ENCODE data around the gene HOXA2.

The HOXA2 gene

GRCh38 chr7:27141137-27141922 is 38.8 kb upstream of the HOXA2 start:
- WGBS: 61% methylated on average over 14 of the region's 18 CpGs

GRCh38 chr7:27140126-27140857 is 37.8 kb upstream of the HOXA2 start:
- no peak for DNase-seq
- Histone ChIP-seq H2BK5ac (ENCODE audit: low read depth, low read length, poor library complexity, severe bottlenecking) (peak overlapping the region; percentile 88), H2BK120ac (ENCODE audit: low read depth, low read length) (no peak overlapping the region), H3K27ac (ENCODE audit: low read length, poor library complexity, severe bottlenecking) (peak overlapping the region; percentile 83), H4K91ac (ENCODE audit: low read length) (no peak overlapping the region), H3K9ac (ENCODE audit: low read length) (peak overlapping the region; percentile 97), H3K27me3 (ENCODE audit: control insufficient read depth in 1 of 2, insufficient read depth in 1 of 2, low read length in 2 of 2) (no peaks in the 10 kb centered on the region), H2AFZ (ENCODE audit: low read depth, low read length) (no peak overlapping the region), H2BK15ac (ENCODE audit: low read depth, poor library complexity, severe bottlenecking) (no peak overlapping the region), H3K4me2 (ENCODE audit: low read length, poor library complexity, severe bottlenecking) (peak overlapping the region; percentile 49), H3K4me1 (ENCODE audit: control insufficient read depth, insufficient read depth, low read depth, low read length) (peaks cover 11% of the 10 kb centered on the region), H3K23ac (ENCODE audit: low read length in 2 of 2) (no peak overlapping the region), H2AK5ac (ENCODE audit: low read length, severe bottlenecking) (no peak overlapping the region), H3K4ac (ENCODE audit: low read depth in 1 of 2, low read length in 2 of 2) (no peak overlapping the region), H3K14ac (ENCODE audit: low read length in 2 of 2) (no peak overlapping the region), H2BK12ac (ENCODE audit: low read length in 2 of 2) (no peak overlapping the region), H4K8ac (ENCODE audit: low read length) (no peak overlapping the region), H3K9me3 (ENCODE audit: control insufficient read depth, low read length) (no peaks in the 10 kb centered on the region), H3K4me3 (ENCODE audit: insufficient read depth in 1 of 2, low read depth in 1 of 2, low read length in 2 of 2) (peak overlapping the region; percentile 70 to 82), H3K79me1 (replicated peaks; ENCODE audit: low read length, poor library complexity, severe bottlenecking) (no peaks in the 10 kb centered on the region), H3K18ac (ENCODE audit: low read depth in 1 of 2, low read length in 2 of 2) (no peak overlapping the region), H3K36me3 (ENCODE audit: control insufficient read depth in 1 of 2, insufficient read depth in 2 of 2, low read depth in 1 of 2, low read length in 2 of 2) (peaks cover 3 to 34% of the 10 kb centered on the region in 2 experiments)
- 31% methylated on average over 14 of the region's 15 CpGs for WGBS

More at GRCh38 chr7:27141137-27141922, 38.8 kb upstream of the HOXA2 start:
- no peak overlapping the region for H4K91ac ChIP-seq (ENCODE audit: low read length)
- no peaks in the 10 kb centered on the region for H3K9me3 ChIP-seq (ENCODE audit: control insufficient read depth, low read length)
- no peak overlapping the region for H3K18ac ChIP-seq (ENCODE audit: low read depth in 1 of 2, low read length in 2 of 2)
- peaks cover 8 to 40% of the 10 kb centered on the region in 2 experiments for H3K36me3 ChIP-seq (ENCODE audit: control insufficient read depth in 1 of 2, insufficient read depth in 2 of 2, low read depth in 1 of 2, low read length in 2 of 2)
- H2BK5ac ChIP-seq (ENCODE audit: low read depth, low read length, poor library complexity, severe bottlenecking): no peak overlapping the region
- H3K27ac ChIP-seq (ENCODE audit: low read length, poor library complexity, severe bottlenecking): peak overlapping the region; percentile 16
- no peak overlapping the region for H4K8ac ChIP-seq (ENCODE audit: low read length)
- H2AFZ ChIP-seq (ENCODE audit: low read depth, low read length): no peak overlapping the region
- H3K9ac ChIP-seq (ENCODE audit: low read length): peak overlapping the region; percentile 97
- H2BK120ac ChIP-seq (ENCODE audit: low read depth, low read length): no peak overlapping the region
- H2BK15ac ChIP-seq (ENCODE audit: low read depth, poor library complexity, severe bottlenecking): no peak overlapping the region
- no peak overlapping the region for H3K14ac ChIP-seq (ENCODE audit: low read length in 2 of 2)
- H3K4me2 ChIP-seq (ENCODE audit: low read length, poor library complexity, severe bottlenecking): peak overlapping the region; percentile 85
- no peak for DNase-seq
- H3K4me3 ChIP-seq (ENCODE audit: insufficient read depth in 1 of 2, low read depth in 1 of 2, low read length in 2 of 2): peak overlapping the region; percentile 26 to 82
- H3K27me3 ChIP-seq (ENCODE audit: control insufficient read depth in 1 of 2, insufficient read depth in 1 of 2, low read length in 2 of 2): no peaks in the 10 kb centered on the region
- H2BK12ac ChIP-seq (ENCODE audit: low read length in 2 of 2): no peak overlapping the region
- H3K4ac ChIP-seq (ENCODE audit: low read depth in 1 of 2, low read length in 2 of 2): no peak overlapping the region
- peaks cover 4% of the 10 kb centered on the region for H3K79me1 ChIP-seq (replicated peaks; ENCODE audit: low read length, poor library complexity, severe bottlenecking)
- H2AK5ac ChIP-seq (ENCODE audit: low read length, severe bottlenecking): no peak overlapping the region
- H3K4me1 ChIP-seq (ENCODE audit: control insufficient read depth, insufficient read depth, low read depth, low read length): peaks cover 8% of the 10 kb centered on the region
- no peak overlapping the region for H3K23ac ChIP-seq (ENCODE audit: low read length in 2 of 2)

- no peak overlapping the region for H2BK120ac ChIP-seq (ENCODE audit: low read depth, low read length)
- no peaks in the 10 kb centered on the region for H3K9me3 ChIP-seq (ENCODE audit: control insufficient read depth, low read length)
- no peak overlapping the region for H3K23ac ChIP-seq (ENCODE audit: low read length in 2 of 2)
- no peak overlapping the region for H2AFZ ChIP-seq (ENCODE audit: low read depth, low read length)
- peak overlapping the region in 1 of 2 experiments; percentile 21 for H3K18ac ChIP-seq (ENCODE audit: low read depth in 1 of 2, low read length in 2 of 2)
- peak overlapping the region; percentile 20 for H2BK15ac ChIP-seq (ENCODE audit: low read depth, poor library complexity, severe bottlenecking)
- H2AK5ac ChIP-seq (ENCODE audit: low read length, severe bottlenecking): peak overlapping the region; percentile 41
- peak overlapping the region; percentile 83 for H3K27ac ChIP-seq (ENCODE audit: low read length, poor library complexity, severe bottlenecking)
- peak overlapping the region; percentile 88 for H2BK5ac ChIP-seq (ENCODE audit: low read depth, low read length, poor library complexity, severe bottlenecking)
- H4K8ac ChIP-seq (ENCODE audit: low read length): peak overlapping the region; percentile 78
- H3K9ac ChIP-seq (ENCODE audit: low read length): peak overlapping the region; percentile 97
- no peak overlapping the region for H3K14ac ChIP-seq (ENCODE audit: low read length in 2 of 2)
- no peaks in the 10 kb centered on the region for H3K27me3 ChIP-seq (ENCODE audit: control insufficient read depth in 1 of 2, insufficient read depth in 1 of 2, low read length in 2 of 2)
- peak overlapping the region; percentile 49 for H3K4me2 ChIP-seq (ENCODE audit: low read length, poor library complexity, severe bottlenecking)
- WGBS: 6% methylated on average over 52 of the region's 53 CpGs
- peaks cover 3 to 29% of the 10 kb centered on the region in 2 experiments for H3K36me3 ChIP-seq (ENCODE audit: control insufficient read depth in 1 of 2, insufficient read depth in 2 of 2, low read depth in 1 of 2, low read length in 2 of 2)
- peaks cover 11% of the 10 kb centered on the region for H3K4me1 ChIP-seq (ENCODE audit: control insufficient read depth, insufficient read depth, low read depth, low read length)
- peak overlapping the region in 1 of 2 experiments; percentile 55 for H3K4ac ChIP-seq (ENCODE audit: low read depth in 1 of 2, low read length in 2 of 2)
- H3K4me3 ChIP-seq (ENCODE audit: insufficient read depth in 1 of 2, low read depth in 1 of 2, low read length in 2 of 2): peak overlapping the region; percentile 70 to 82
- peak overlapping the region; percentile 28 for H4K91ac ChIP-seq (ENCODE audit: low read length)
- peak overlapping the region in 1 of 2 experiments; percentile 57 for H2BK12ac ChIP-seq (ENCODE audit: low read length in 2 of 2)
- H3K79me1 ChIP-seq (replicated peaks; ENCODE audit: low read length, poor library complexity, severe bottlenecking): no peaks in the 10 kb centered on the region
- DNase-seq: peak; percentile 25
These were observed 37.0 kb upstream of the HOXA2 start for GRCh38 chr7:27139334-27140125.

Data from mesenchymal stem cell (in vitro differentiated cells and primary cell).